ENCODE results near the gene EMC8.

DNA sequence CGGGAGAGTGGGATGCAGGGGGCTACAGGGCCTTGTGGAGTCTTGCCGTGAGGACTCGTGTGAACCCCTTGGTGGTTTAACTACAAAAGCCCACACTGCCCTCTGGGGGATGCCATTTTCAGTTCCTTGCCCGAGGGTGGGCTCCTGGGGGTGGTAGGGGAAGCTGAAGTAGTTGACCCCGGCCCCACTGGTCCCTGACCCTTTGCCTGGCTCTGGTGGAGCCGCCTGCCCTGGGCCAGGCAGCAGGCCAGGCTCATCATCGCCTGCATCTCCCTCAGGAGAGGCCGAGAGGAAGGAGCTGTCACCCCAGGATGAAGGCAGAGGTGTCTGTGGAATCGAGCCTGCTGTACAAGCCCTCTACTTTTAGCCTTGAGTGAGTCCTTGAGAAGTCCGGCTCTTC, 10.3 kb upstream of the EMC8 start:
- TF ChIP-seq CTCF (IDR thresholded peaks at IDR 0.05; ENCODE audit: low read depth, low read length), result 0 out of 2 replicates have a peak, but pooled peaks have one; percentile 6
- TF ChIP-seq EZH2phosphoT487 (IDR thresholded peaks at IDR 0.05; ENCODE audit: low read depth), result no peak

All from OCI-LY3 (cell line).